ENCODE data around the gene DDC.
A peak's percentile ranks its signal among the peaks of the same experiment; 100 is the strongest.

Gene DDC

DNA sequence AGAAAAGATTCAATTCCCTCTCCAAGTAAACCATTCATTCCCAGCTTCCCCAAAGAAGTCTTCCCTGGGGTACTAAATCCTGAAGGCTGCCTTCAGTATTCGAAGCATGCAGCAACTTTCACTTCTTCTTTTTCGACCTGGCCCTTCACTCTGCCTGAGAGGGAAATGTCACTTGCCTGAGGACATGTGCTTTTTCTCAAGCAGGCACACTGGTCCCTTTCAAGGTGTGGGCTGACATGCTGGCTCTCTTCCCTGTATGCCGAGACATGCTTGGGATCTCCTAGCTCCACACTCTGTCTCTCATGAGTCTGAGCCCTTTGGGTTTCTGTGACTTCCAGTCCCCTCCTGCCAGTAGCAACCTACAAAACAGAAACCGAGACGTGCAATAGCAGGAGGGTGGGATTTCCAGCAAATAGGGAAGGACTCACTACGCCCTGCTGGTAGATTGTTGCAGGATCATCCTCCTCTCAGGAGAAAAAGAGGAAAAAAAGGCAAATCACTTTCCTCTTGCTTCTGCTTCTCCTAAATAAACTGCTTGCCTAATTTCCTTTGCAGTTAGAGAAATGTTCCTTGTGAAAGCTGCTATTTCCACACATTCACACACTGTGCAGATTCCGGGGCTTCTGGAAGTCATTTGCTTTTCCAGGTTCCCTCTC is 148.6 kb downstream of the DDC start:
- Histone ChIP-seq H3K4me2 (peak overlapping the region; percentile 34 to 91 (median 73)), H3K9me3 (replicated peaks in 1 of 11) (no peaks in the 10 kb centered on the region), H3K9ac (peak overlapping the region in 5 of 11 experiments; percentile 2 to 35 (median 22); a peak in 4 of 22 replicates), H4K20me1 (peaks cover 0 to 8% (median 0%) of the 10 kb centered on the region in 11 experiments; a peak in 1 of 22 replicates), H3K4me1 (peaks cover 39 to 70% (median 49%) of the 10 kb centered on the region in 10 experiments), H3K27me3 (no peaks in the 10 kb centered on the region), H3K36me3 (no peaks in the 10 kb centered on the region), H3K4me3 (peak overlapping the region in 3 of 10 experiments; percentile 14 to 22 (median 14); a peak in 3 of 20 replicates), H3K27ac (peak overlapping the region in 5 of 11 experiments; percentile 5 to 54 (median 16); a peak in 6 of 22 replicates)
- no peak for TF ChIP-seq Cebpa-rat (IDR thresholded peaks at IDR 0.05)

DNA sequence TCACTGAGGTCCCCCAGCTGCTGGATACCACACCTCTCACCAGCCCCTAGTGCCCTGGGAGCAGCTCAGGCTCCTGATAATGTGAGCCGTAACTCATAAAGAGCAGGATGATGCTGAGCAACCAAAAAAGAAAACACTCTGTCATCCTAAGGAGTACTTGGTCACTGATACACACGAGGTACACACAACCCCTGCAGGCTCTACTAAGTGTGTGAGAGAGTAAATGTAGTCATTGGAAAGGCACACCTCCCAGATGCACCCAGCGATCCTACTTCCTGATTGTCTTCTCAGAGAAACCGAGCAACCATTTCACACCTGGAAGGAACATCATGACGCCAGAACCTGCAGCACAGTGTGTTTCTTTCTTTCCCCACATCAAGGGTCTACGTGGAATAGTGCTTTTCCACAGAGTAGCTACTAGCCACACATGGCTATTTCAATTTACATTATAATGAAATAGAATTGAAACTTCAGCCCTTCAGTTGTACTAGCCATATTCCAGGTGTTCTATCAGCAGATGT is 149.3 kb downstream of the DDC start:
- peaks cover 46 to 77% (median 57%) of the 10 kb centered on the region in 10 experiments for H3K4me1 ChIP-seq
- H4K20me1 ChIP-seq, result peaks cover 0 to 8% (median 0%) of the 10 kb centered on the region in 11 experiments; a peak in 1 of 22 replicates
- H3K9ac ChIP-seq, result peak overlapping the region in 1 of 11 experiments; percentile 5; a peak in 1 of 22 replicates
- no peaks in the 10 kb centered on the region for H3K36me3 ChIP-seq
- peak overlapping the region; percentile 34 to 91 (median 73) for H3K4me2 ChIP-seq
- TF ChIP-seq Cebpa-rat (IDR thresholded peaks at IDR 0.05), result no peak
- H3K27ac ChIP-seq, result peak overlapping the region in 1 of 11 experiments; percentile 54; a peak in 1 of 22 replicates
- no peaks in the 10 kb centered on the region for H3K9me3 ChIP-seq (replicated peaks in 1 of 11)
- no peak overlapping the region for H3K4me3 ChIP-seq
- no peaks in the 10 kb centered on the region for H3K27me3 ChIP-seq

DNA sequence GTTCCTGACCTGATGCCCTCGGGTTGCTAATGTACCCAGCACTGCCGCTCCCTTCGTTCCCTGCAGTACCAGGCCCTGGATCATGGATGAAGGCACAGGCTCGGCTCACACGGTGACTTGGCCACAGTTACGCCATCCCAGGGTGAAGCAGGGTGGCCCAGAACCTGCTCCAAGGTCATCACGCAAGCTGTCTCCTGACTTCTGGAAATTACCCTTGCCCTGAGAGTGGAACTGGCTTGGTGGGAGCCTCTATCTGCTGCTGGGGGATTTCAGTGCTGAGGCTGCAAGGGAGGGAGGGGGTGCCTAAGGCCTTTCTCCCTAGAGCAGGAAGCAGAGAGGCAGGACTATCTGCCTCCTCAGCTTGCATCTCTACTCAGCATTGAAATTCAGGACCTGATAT is 151.6 kb downstream of the DDC start:
- Histone ChIP-seq H3K4me3 (no peak overlapping the region), H3K9me3 (replicated peaks in 1 of 11) (no peaks in the 10 kb centered on the region), H3K4me1 (peaks cover 70 to 100% (median 80%) of the 10 kb centered on the region in 10 experiments), H3K4me2 (peak overlapping the region; percentile 49 to 91 (median 69)), H3K36me3 (no peaks in the 10 kb centered on the region), H4K20me1 (peaks cover 0 to 8% (median 0%) of the 10 kb centered on the region in 11 experiments; a peak in 1 of 22 replicates), H3K27ac (peak overlapping the region in 7 of 11 experiments; percentile 12 to 54 (median 19); a peak in 7 of 22 replicates), H3K9ac (no peak overlapping the region), H3K27me3 (no peaks in the 10 kb centered on the region)
- no peak for TF ChIP-seq Cebpa-rat (IDR thresholded peaks at IDR 0.05)

DNA sequence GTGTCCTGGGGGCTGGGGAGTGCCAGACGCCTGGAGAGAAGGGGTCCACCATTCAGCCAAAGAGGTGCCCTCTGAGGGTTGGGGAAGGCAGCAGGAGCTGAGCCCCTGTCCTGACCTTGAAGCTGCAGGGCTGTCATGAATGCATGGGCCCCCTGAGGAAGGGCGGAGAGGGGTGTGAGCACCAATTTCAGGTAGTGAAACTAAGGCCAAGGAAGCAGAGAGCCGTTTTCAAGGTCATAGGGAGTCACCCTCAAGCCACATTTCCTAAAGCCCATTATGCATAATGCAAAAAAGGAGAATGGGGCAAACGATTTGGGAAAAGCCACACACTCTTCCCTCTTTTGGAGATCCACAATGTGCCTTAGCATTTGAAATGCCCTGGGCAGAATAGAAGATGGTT is 152.2 kb downstream of the DDC start:
- peak overlapping the region; percentile 49 to 91 (median 69) for H3K4me2 ChIP-seq
- no peak overlapping the region for H3K4me3 ChIP-seq
- peaks cover 76 to 100% (median 86%) of the 10 kb centered on the region in 10 experiments for H3K4me1 ChIP-seq
- no peaks in the 10 kb centered on the region for H3K9me3 ChIP-seq (replicated peaks in 1 of 11)
- no peaks in the 10 kb centered on the region for H3K27me3 ChIP-seq
- H3K27ac ChIP-seq, result peak overlapping the region in 7 of 11 experiments; percentile 9 to 61 (median 19); a peak in 8 of 22 replicates
- TF ChIP-seq Cebpa-rat (IDR thresholded peaks at IDR 0.05), result no peak
- no peak overlapping the region; a peak in 2 of 22 replicates for H3K9ac ChIP-seq
- H3K36me3 ChIP-seq, result no peaks in the 10 kb centered on the region
- peaks cover 0 to 8% (median 0%) of the 10 kb centered on the region in 11 experiments; a peak in 1 of 22 replicates for H4K20me1 ChIP-seq

DNA sequence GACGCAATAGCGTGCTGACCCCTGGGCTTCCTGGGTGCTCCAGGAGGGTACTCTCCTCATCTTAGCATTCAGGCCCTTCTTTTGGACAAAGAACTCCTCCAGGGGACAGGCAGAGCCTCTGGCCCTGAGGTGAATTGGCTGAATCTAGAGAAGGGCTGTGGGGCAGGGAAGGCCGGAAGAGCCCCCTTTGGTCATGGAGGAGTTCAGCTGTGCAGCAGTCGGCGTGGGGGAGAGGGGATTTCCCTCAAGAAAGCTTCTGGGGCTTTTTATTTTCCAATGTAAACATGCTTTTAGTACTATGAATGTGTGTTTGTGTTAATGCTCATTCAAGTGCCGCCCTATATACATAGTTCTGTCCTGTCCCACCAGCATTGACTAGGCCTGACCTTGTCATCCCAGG is 153.9 kb downstream of the DDC start:
- Histone ChIP-seq H3K4me3 (no peak overlapping the region), H3K9ac (no peak overlapping the region; a peak in 1 of 22 replicates), H4K20me1 (peaks cover 0 to 13% (median 0%) of the 10 kb centered on the region in 11 experiments; a peak in 3 of 22 replicates), H3K27ac (peak overlapping the region in 9 of 11 experiments; percentile 11 to 70 (median 51); a peak in 11 of 22 replicates), H3K4me1 (peaks cover 78 to 100% (median 87%) of the 10 kb centered on the region in 10 experiments), H3K36me3 (no peaks in the 10 kb centered on the region), H3K4me2 (peak overlapping the region; percentile 80 to 96 (median 90)), H3K27me3 (no peaks in the 10 kb centered on the region), H3K9me3 (replicated peaks in 1 of 11) (no peaks in the 10 kb centered on the region)
- TF ChIP-seq Cebpa-rat (IDR thresholded peaks at IDR 0.05), result no peak

DNA sequence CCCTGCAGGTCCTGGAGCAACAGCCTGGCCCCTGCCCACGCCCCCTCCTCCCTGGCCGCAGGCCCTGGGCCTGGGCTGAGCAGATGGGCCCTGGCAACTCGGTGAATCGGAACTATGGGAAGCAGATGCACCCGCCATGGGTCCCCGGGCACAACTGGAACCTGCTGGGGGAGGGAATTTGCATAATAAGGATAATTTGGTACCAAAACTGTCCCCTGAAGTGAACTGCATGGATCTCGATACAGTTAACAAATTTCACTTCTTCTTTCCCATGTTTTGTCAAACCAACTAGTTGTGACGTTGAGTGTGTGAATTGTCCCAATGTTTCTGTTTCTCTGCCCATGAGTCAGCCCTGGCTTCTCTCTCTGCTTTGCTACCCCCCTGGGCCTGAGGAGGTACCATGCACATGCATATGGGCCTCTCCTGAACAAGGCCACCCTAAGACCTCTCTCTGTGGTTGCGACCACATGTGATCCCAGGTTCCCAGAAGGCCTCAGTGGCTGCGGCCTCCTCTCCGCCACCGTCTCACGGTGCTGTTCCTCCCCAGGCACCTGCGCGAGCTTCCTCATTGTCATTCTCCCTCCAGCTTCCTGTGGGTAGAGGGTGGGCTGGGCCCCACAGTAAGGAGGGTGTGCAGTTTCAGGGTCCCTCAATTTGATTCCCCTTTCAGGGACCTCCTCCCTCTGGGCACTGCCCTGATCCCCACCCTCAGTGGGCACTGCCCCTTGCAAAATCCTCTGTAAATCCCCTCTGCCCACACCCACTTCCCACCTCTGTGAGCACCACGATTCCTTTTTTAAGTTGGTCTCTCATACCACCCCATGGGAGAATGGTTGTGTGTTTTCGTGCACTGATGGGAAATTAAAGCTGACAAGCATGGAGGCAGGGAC is 155.1 kb downstream of the DDC start:
- H4K20me1 ChIP-seq, result peaks cover 0 to 26% (median 0%) of the 10 kb centered on the region in 11 experiments; a peak in 5 of 22 replicates
- peaks cover 0 to 1% (median 0%) of the 10 kb centered on the region in 11 experiments; a peak in 2 of 22 replicates for H3K36me3 ChIP-seq
- H3K4me2 ChIP-seq, result peak overlapping the region; percentile 80 to 96 (median 90)
- H3K27ac ChIP-seq, result peak overlapping the region; percentile 3 to 70 (median 51); a peak in 20 of 22 replicates
- H3K4me1 ChIP-seq, result peaks cover 81 to 100% (median 87%) of the 10 kb centered on the region in 10 experiments
- peak overlapping the region in 9 of 11 experiments; percentile 1 to 42 (median 15); a peak in 9 of 22 replicates for H3K9ac ChIP-seq
- no peak for TF ChIP-seq Cebpa-rat (IDR thresholded peaks at IDR 0.05)
- H3K4me3 ChIP-seq, result peak overlapping the region in 3 of 10 experiments; percentile 1 to 24 (median 20); a peak in 1 of 20 replicates
- H3K9me3 ChIP-seq (replicated peaks in 1 of 11), result no peaks in the 10 kb centered on the region
- no peaks in the 10 kb centered on the region for H3K27me3 ChIP-seq
